HG02763 (cell line): ENCODE data around the gene RXFP4.

Source experiments
- ATAC-seq: cut with Tn5 transposase; IDR thresholded peaks from one replicate; pipeline ENCODE4 v1.9.1; 2021; ENCODE audit warnings: mild to moderate bottlenecking, moderate library complexity; ENCODE audit not compliant: unreplicated experiment

The RXFP4 gene

DNA sequence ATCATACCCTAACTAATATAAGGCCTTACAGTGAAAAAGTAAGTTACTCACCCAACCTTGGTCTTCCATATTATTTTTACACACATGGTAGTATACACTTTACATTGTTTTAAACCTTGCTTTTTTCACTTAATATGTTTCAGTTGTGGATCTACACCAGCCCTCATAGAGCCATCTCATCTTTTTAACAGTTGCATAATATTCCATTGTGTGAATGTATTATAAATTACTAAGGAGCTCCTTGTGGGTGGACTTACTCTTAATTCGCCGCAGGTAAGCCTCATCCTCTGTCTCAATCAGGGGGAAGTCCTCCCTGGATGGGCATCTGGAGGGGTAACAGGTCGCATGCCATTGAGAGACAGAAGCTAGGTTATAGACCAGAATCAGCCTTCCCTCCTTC is 13.2 kb downstream of the RXFP4 start:
- no peak for ATAC-seq

GRCh38 chr1:155957411-155957915 is 16.0 kb downstream of the RXFP4 start:
- no peak for ATAC-seq

DNA sequence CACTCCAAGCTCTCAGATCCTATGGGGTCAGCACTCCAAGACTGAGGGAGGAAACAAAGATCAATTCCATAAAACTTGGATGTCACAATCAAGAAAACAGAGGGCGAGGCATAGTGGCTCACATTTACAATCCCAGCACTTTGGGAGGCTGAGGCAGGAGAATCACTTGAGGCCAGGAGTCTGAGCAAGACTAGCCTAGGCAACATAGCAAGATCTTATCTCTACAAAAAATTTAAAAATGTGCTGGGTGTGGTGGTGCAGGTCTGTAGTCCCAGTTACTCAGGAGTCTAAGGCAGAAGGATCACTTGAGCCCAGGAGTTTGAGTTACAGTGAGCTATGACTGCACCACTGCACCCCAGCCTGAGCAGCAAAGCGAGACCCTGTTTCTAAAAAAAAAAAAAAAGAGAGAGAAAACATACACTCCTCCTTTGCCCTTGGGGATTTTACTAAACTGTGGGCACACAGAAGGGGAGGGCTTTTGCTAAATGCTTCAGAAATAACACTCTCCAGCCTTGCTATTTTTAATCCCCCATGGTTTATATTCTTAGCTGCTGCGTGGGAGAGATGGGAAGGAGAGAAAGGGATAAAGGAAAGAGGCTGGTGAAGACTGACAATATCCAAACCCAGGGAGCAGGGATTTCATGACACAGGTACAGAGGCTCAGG is 18.8 kb downstream of the RXFP4 start:
- no peak for ATAC-seq

DNA sequence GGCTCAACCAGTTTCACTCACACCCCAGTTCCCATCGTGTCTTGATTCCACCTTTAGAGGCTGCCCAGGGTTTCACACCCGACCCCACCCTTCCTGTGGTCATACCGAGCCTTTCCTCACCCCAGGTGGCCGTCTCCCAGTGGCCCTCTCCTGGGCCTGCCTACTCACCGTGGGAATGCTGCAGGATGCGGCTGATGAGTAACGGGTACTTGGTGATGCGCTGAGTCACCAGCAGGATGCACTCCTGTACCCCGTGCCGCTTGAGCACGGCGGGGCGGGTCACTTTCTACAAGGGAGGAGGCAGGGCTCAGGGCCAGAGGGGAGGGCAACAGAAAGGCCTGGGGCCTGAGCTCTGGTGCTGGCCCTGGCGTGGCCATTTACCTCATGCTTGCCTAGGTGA is 20.5 kb downstream of the RXFP4 start:
- no peak for ATAC-seq

DNA sequence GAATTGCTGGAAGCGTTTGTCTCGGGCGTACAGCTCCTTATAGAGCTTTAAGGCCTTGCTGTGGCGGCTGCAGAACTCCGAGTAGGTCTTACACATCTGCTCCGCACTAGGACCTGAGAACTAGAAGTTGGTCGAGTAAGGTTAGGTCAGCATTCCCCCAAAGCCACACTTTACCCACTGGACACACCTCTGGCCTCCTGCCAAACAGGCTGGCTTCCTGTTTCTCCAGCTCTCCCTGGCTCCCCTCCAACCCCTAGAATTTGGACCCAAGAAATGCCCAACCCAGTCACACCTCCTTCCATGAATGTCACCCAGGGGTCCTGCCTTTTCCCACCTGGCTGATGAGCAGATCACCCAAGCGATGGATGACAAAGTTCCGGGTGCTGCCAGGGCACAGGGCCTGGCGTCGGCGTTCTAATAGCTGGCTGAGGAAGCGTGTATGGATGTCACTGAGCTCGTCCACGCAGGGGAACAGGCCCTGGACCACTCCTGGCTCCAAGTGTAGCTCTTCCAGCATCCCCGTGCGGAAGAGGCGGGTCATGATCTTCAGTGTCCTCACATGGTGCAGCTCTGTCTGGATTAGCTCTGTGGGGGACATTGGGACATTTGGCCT is 21.3 kb downstream of the RXFP4 start:
- ATAC-seq = no peak

DNA sequence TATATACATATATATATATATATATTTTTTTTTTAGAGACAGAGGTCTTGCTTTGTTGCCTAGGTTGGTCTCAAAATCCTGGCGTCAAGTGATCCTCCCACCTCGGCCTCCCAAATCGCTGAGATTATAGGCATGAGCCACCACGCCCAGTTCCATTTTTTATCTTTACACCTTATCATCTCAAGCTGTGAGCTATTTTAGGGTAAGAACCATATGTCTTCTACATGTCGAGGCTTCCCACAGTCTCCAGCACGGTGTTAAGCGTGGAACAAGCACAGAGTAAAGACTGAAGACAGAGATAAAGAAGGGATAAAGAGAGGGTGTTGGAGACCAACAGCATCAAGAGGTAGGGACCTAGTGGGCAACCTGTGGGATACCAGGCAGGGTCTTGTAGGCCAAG is 22.8 kb downstream of the RXFP4 start:
- ATAC-seq = no peak

- no peak for ATAC-seq
These were observed 24.7 kb downstream of the RXFP4 start for GRCh38 chr1:155966135-155966534.

DNA sequence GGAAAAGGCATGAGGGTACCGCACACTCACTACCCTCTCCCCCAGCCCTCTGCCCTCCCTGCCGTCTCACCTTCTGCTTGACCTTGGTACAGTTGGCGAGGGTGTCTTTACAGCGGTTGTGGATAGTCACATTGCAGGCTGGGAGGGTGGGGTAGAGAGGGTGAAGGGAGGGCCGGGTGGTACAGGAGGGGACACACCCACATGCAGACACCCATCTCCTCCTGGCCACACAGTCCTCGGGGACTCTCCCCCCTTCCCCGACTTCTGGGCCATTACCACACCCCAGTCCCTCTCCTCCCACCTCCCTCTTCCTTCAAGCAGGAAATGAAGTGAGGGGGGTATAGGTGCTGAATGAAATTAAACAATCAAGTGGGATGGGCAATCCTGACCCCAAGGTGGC is 25.3 kb downstream of the RXFP4 start:
- ATAC-seq = no peak

- ATAC-seq = no peak
These were observed 26.1 kb downstream of the RXFP4 start for GRCh38 chr1:155967341-155968050.

GRCh38 chr1:155968051-155968400 is 26.6 kb downstream of the RXFP4 start:
- ATAC-seq = no peak

DNA sequence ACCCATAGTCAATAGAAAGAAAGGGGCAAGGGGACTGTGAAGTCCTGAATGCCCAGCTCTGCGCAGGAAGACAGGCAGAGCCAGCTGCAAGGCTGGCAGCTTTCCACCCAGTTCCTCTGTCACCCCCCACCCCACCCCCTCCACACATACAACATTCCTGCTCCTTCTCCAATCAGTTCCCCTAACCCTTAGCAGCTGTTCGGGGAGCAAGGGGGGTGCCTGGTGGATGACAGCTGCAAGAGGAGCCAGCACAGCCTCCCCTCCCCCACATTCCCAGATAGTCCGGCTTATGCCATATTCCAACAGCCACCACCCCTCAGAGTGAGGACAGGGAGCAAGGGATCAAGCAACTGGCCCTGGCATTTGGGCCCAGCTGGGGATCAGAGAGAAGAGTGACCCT is 27.2 kb downstream of the RXFP4 start:
- ATAC-seq = no peak

- no peak for ATAC-seq
These were observed 27.9 kb downstream of the RXFP4 start for GRCh38 chr1:155969377-155969791.

DNA sequence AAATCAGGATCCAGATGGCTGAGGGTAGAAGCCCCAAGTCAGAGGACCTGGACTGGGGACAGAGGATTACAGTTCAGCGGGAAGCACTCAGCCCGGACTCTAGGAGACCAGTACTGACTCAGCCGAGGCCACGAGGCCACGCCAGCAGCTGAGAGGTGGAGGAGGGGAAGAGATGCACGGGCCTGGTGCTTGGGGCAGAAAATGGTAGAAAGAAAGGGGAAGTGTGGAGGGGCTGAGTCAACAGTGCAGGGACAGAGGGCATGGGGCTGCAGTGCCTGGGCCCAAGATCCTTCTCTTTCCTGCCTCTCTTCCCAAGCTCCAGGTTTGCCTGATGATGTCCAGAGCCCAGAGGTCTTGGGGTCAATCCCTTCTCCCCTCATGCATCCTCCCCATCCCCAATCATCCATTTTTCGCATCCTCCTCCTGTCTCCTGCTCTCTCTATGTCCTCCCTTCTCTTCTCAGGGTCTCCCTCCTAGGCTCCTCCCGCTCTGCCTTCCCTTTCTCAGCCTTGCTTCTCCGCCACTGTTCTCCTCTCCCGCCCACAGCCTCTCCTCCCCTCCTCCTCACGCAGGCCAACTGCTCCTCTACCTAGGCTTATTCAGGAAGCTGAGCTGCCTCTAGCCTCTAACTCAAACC is 29.2 kb downstream of the RXFP4 start:
- no peak for ATAC-seq

DNA sequence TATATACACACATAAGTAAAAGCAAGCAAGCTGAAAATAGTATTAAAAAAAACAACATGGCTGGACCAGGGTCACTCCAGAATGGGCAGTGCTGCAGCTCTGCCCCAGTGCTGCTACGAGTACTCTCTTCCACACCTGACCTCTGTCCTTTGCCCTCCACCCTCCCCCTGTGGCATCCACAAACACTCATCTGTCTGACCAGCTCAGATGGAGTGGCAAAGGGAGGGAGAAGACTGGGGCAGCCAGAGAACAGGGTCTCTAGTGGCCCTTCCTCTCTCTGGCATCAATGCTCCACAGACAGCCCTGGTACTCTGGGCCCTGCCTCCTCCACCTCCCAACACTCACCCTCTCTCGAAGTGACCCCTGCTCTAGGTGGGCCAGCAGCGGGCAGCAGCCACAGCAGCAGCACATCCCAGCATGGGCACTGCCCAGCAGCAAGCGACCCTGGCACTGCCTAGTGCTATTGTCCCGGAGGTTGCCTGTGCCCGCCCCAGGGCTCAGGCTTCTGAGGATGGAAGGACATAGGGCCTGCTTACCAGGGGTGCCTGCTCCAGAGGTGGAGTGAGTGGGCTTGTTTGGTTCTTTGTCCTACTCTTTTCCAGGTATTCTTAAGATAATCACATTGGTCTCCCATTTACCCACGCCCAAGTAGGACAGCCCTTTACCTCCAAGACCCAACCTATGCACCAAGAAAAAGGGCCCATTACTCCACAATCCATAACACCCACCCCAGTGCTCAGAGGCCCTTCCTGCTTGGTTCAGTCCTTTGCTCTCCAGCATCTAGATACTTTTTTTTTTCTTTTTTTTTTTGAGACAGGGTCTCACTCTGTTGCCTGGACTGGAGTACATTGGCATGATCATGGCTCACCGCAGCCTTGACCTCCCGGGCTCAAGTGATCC is 30.7 kb downstream of the RXFP4 start:
- no peak for ATAC-seq

DNA sequence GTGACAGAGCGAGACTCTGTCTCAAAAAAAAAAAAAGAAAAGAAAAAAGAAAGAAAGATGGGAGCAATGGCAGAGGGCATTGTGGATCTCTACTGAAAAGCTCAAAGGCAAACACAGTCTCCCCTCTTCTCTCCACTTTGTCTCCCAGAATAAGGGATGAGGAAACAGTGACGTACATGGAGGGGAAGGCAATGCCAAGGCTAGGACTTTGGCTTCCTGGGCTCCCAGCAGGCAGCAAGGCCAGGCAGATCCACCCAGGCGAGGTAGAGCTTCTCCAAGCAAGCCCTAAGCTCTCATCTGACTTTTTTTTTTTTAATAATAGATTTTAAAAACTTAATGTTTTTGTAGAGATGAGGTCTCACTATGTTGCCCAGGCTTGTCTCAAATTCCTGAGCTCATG is 32.3 kb downstream of the RXFP4 start:
- ATAC-seq = no peak

DNA sequence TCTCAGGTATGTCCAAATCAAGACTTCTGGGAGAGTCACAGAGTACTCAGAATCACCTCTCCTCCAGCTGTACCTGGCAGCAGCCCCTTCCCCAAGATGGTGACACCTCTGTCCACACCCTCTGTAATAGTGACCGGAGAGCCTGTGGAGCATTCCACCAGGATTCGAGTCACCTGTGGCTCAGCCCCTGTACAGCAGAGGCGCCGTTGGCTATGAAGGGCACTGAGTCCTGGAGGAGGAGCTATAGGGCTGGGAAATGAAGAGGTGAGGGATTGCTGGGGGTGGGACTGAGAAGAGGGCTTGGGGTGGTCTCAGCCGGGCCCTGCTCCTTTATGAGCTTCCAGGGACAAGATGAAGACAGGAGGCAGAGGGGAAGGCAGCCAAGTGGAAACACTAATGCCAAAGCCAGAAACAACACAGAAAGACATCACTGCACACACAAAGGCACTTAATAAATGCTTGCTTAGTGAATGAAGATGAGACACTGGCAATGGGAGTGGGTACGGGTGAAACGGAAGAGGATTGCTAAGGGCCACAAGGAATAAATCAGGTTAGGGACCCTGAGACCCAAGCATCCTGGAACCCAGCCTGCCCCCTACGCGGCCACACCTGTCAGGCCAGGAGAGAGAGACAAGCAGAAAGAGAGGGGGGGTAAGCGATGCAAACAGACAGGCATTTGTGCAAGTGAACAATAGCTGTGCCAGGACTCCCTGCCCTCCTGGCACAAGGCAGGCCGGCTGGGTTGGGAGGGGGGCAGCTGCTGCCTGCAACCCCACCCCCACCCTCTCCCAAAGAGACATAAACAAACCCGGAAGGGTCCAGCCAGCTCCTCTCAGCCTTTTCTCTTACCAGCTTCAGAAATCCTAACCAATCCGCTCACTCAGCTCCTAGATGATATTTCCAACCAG is 33.0 kb downstream of the RXFP4 start:
- no peak for ATAC-seq

GRCh38 chr1:155975375-155976061 is 34.1 kb downstream of the RXFP4 start:
- ATAC-seq = no peak

DNA sequence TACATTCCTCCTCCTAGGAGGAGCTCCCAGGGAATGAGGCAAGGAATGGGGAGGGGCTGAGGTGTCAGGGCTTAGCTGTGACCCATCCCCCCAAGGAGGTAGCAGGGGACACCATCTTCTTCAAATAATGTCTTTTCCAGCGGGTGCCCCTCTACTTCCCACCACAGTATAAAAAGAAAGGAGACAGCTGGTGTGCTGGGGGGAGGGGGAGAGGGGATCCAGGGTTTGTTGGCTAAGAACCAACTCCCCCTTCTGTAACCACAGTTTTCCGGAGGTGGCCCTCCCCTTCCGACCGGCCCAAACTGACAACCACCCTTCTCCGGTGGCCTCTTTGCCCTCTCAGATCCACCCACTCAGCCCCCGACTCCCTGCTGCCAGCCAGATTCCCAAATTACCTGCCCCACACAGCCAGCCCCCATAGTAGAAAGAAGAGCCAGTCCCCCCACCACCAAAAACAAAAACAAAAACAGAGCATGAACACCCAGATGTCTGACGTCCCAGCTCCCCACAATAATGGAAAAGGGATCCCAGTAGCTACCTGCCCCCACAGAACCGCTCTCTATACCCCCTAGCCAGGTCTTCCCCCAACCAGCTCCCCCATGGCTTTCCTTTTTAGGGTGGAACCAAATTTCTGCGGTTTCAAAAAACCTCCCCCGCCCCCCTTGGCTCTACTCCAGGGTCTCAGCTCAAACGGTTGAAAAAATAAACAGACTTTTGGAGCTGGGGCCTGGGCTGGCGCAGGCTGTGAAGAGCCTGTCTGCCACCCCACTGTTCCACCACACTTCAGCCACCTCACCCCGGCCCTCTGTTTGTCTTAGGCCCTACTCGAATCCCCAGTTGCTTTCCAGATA is 34.8 kb downstream of the RXFP4 start:
- ATAC-seq = no peak
